Tibial nerve (tissue), 4 donors: ENCODE results near the gene UBASH3A. TPM values are rescaled to one million over a fixed set of nuclear protein-coding genes. Genes with fewer than 3 reads are reported as not detected.

Experiments used
- DNase-seq, 2 donors: peaks; one replicate each; pipeline ENCODE4 v3.0.0-alpha.2; 2019; ENCODE audit warnings: low spot score in 2 of 2
- H3K27ac ChIP-seq, 4 donors: fragments of 200-600 bp; sonication (generic) in 3 of 4; one replicate each; pipeline ENCODE4 v1.5.1; 2017 to 2019; ENCODE audit warnings: mild to moderate bottlenecking in 1 of 4
- H3K27me3 ChIP-seq, 2 donors: fragments of 200-600 bp; sonication (generic) in 1 of 2; one replicate each; pipeline versions ENCODE4 v1.5.1 to v1.6.0; 2017 to 2019
- H3K36me3 ChIP-seq, 3 donors: fragments of 200-600 bp; sonication (generic); one replicate each; pipeline ENCODE4 v1.5.1; 2018 to 2019
- H3K4me1 ChIP-seq, 4 donors: fragments of 200-600 bp; sonication (generic) in 3 of 4; one replicate each; pipeline ENCODE4 v1.5.1; 2017 to 2019
- H3K4me3 ChIP-seq, 4 donors: fragments of 200-600 bp; sonication (generic) in 3 of 4; one replicate each; pipeline ENCODE4 v1.5.1; 2017 to 2019; ENCODE audit warnings: mild to moderate bottlenecking in 1 of 4, moderate library complexity in 1 of 4
- H3K9me3 ChIP-seq, 4 donors: fragments of 200-600 bp; sonication (generic) in 3 of 4; one replicate each; pipeline ENCODE4 v1.5.1; 2017 to 2019
- EP300 ChIP-seq, 2 donors: sonication (generic); formaldehyde crosslinking; IDR thresholded peaks; one replicate each; pipeline ENCODE4 v1.6.1; 2017; ENCODE audit warnings: antibody characterized with exemption in 2 of 2, mild to moderate bottlenecking in 1 of 2
- POLR2A ChIP-seq, 2 donors: fragments of 450-650 bp; IDR thresholded peaks; one replicate each; pipeline ENCODE4 v1.6.1; 2017; ENCODE audit warnings: antibody characterized with exemption in 2 of 2, mild to moderate bottlenecking in 2 of 2, moderate library complexity in 2 of 2
- WGBS, 2 donors: methylation state at CpG; one replicate each; pipeline ENCODE4 v1.1.5; 2018; 5-methylcytosine and 5-hydroxymethylcytosine counted together
- total RNA-seq, 4 donors: library from RNA; depleted of rRNA; stranded (reverse); fragments of >200 nt; gene quantifications; one replicate each; pipeline ENCODE4 v1.1.0, GENCODE V29; 2016
- TF ChIP-seq, protein P1 (sequence below), 5 experiments: fragments of 200-600 bp in 3 of 5; fragments of 450-650 bp in 2 of 5; sonication (generic) in 3 of 5; IDR thresholded peaks; one replicate each; pipeline ENCODE4 v1.5.1; 2016 to 2019; ENCODE audit warnings: antibody characterized with exemption in 5 of 5, mild to moderate bottlenecking in 3 of 5, moderate library complexity in 2 of 5

Gene UBASH3A
- total RNA-seq, 4 donors from 2014 or later: 0.59 to 5.9 (median 0.90) TPM; not detected in 1

- 65 to 80% methylated on average over 7 of the region's 7 CpGs for WGBS, 2 donors
- Histone ChIP-seq H3K4me1 (no peaks in the 10 kb centered on the region), H3K27me3 (peaks cover 0 to 6% of the 10 kb centered on the region in 2 donors), H3K27ac (no peak overlapping the region), H3K9me3 (no peaks in the 10 kb centered on the region), H3K4me3 (no peak overlapping the region), H3K36me3 (no peaks in the 10 kb centered on the region)
- no peak for DNase-seq
- TF ChIP-seq POLR2A (IDR thresholded peaks at IDR 0.05) (no peak), EP300 (IDR thresholded peaks at IDR 0.05) (no peak)
- TF ChIP-seq, protein P1, sequence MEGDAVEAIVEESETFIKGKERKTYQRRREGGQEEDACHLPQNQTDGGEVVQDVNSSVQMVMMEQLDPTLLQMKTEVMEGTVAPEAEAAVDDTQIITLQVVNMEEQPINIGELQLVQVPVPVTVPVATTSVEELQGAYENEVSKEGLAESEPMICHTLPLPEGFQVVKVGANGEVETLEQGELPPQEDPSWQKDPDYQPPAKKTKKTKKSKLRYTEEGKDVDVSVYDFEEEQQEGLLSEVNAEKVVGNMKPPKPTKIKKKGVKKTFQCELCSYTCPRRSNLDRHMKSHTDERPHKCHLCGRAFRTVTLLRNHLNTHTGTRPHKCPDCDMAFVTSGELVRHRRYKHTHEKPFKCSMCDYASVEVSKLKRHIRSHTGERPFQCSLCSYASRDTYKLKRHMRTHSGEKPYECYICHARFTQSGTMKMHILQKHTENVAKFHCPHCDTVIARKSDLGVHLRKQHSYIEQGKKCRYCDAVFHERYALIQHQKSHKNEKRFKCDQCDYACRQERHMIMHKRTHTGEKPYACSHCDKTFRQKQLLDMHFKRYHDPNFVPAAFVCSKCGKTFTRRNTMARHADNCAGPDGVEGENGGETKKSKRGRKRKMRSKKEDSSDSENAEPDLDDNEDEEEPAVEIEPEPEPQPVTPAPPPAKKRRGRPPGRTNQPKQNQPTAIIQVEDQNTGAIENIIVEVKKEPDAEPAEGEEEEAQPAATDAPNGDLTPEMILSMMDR (IDR thresholded peaks at IDR 0.05): no peak
Measured at GRCh38 chr21:42409366-42409765, 5.7 kb downstream of the UBASH3A start.

- Histone ChIP-seq H3K27me3 (peaks cover 0 to 6% of the 10 kb centered on the region in 2 donors), H3K4me3 (no peak overlapping the region), H3K36me3 (no peaks in the 10 kb centered on the region), H3K9me3 (no peaks in the 10 kb centered on the region), H3K27ac (no peak overlapping the region), H3K4me1 (peaks cover 0 to 13% (median 0%) of the 10 kb centered on the region in 4 donors)
- 50 to 67% methylated on average over 7 of the region's 7 CpGs for WGBS, 2 donors
- no peak for DNase-seq
- TF ChIP-seq EP300 (IDR thresholded peaks at IDR 0.05) (no peak), POLR2A (IDR thresholded peaks at IDR 0.05) (no peak)
- TF ChIP-seq, protein P1 (IDR thresholded peaks at IDR 0.05): no peak
Measured at GRCh38 chr21:42411197-42411869, 7.6 kb downstream of the UBASH3A start.

DNA sequence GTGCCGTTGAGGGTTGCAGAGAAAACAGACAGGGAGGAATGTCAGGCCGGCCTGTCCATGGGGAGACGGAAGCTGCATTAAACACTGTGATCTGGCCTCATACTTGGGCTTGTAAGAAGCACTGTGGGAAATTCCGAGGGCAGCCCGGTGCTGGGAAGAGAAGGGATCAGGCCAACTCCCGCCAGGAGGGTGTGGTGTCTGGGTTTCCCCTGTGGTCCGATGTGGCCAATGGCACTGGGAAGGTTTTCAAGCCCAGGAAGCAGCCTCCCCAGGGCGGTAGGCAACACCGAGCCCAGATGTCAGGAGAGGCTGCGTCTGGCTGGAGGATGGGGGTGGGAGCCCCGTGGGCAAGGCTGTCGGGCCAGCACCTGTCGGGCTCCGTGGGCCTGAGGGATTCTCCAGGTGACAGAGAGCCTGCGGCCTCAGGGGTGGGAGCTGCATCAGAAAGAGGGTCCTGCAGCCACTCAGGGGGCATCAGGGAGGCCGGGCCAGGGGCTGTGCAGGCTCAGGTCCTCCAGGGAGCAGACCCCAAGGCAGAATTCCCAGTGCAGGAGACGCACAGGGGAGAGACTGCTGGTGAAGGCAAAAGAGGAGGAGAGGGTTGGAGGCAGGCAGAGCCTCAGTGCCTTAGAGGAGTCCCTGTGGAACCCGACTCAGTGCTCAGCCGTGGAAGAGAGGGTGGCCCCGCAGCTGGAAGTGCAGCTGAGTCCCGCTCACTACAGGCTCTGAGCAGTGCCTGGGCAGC is 8.4 kb downstream of the UBASH3A start:
- no peak overlapping the region for H3K27ac ChIP-seq
- H3K27me3 ChIP-seq: peaks cover 0 to 6% of the 10 kb centered on the region in 2 donors
- no peaks in the 10 kb centered on the region for H3K36me3 ChIP-seq
- no peak overlapping the region for H3K4me3 ChIP-seq
- TF ChIP-seq EP300 (IDR thresholded peaks at IDR 0.05): no peak
- TF ChIP-seq, protein P1 (IDR thresholded peaks at IDR 0.05): no peak
- TF ChIP-seq POLR2A (IDR thresholded peaks at IDR 0.05): no peak
- H3K9me3 ChIP-seq: no peaks in the 10 kb centered on the region
- no peak for DNase-seq
- peaks cover 0 to 13% (median 0%) of the 10 kb centered on the region in 4 donors for H3K4me1 ChIP-seq
- 55 to 67% methylated on average over 21 of the region's 21 CpGs for WGBS, 2 donors

GRCh38 chr21:42412636-42412933 is 8.9 kb downstream of the UBASH3A start:
- no peak for TF ChIP-seq EP300 (IDR thresholded peaks at IDR 0.05)
- Histone ChIP-seq H3K9me3 (no peaks in the 10 kb centered on the region), H3K4me1 (peaks cover 0 to 13% (median 0%) of the 10 kb centered on the region in 4 donors), H3K4me3 (no peak overlapping the region), H3K27ac (no peak overlapping the region), H3K36me3 (no peaks in the 10 kb centered on the region), H3K27me3 (peaks cover 0 to 6% of the 10 kb centered on the region in 2 donors)
- no peak for DNase-seq
- 90 to 92% methylated on average over 5 of the region's 5 CpGs for WGBS, 2 donors

DNA sequence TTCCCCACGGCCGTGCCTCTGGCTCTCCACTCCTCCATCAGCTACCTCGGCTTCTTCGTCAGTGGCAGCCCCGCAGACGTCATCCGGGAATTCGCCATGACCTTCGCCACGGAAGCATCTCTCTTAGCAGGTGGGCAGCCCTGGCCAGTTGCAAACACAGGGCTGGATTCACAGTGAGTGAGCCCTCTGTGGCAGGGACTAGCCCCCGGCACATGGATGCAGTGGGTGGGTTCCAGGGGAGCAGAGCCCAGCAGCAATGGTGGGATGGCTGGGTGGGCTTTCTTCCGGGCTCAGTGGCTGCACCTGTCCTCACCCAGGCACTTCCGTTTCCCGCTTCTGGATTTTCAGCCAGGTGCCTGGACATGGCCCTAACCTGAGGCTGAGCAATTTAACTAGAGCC is 9.4 kb downstream of the UBASH3A start:
- Histone ChIP-seq H3K27me3 (peaks cover 0 to 6% of the 10 kb centered on the region in 2 donors), H3K4me3 (no peak overlapping the region), H3K4me1 (peaks cover 0 to 13% (median 0%) of the 10 kb centered on the region in 4 donors), H3K27ac (no peak overlapping the region), H3K36me3 (no peaks in the 10 kb centered on the region), H3K9me3 (no peaks in the 10 kb centered on the region)
- 84 to 92% methylated on average over 10 to 14 of the region's 14 CpGs for WGBS, 2 donors
- no peak for DNase-seq
- TF ChIP-seq POLR2A (IDR thresholded peaks at IDR 0.05) (no peak), EP300 (IDR thresholded peaks at IDR 0.05) (no peak)
- TF ChIP-seq, protein P1 (IDR thresholded peaks at IDR 0.05): no peak
